ENCODE measurements around the gene CLIC4. TPM values are rescaled to one million over a fixed set of nuclear protein-coding genes. Genes with fewer than 3 reads are reported as not detected.

CLIC4 gene
- total and polyA plus RNA-seq, 9 of the 15 experiments (the other 6 are each of a cell fraction or from before 2014, with no cell fraction given), result 16.0 to 67.5 (median 38.4) TPM

- ChIA-PET POLR2A (interaction anchor here (1.1 kb wide), 1 partner anchor 9 kb away, joined by 3 read pairs; no protein-coding TSS in a partner anchor), CTCF (ENCODE audit: low intra/inter-chr PET ratio) (no interaction called here)
- BruUV-seq (replicated peaks), result no TSS peak
- intact Hi-C loops (cut with micrococcal nuclease), result no loop called here
- H3K9me1 ChIP-seq (ENCODE audit: control insufficient read depth, insufficient read depth, low read length), result no peaks in the 10 kb centered on the region
- ATAC-seq (no peak; the same call in 2 of the 3 replicates), FAIRE-seq (no peak), DNase-seq (ENCODE audit: extremely low read depth in 1 of 4, low spot score in 3 of 4) (no peak)
- no peaks in the 10 kb centered on the region for H3K79me2 ChIP-seq (ENCODE audit: control insufficient read depth, insufficient read depth, low read length)
- in situ Hi-C loops (cut with MboI), result no loop called here
- H3K9ac ChIP-seq (ENCODE audit: insufficient read depth in 1 of 2, low read depth in 2 of 2, low read length in 2 of 2), result no peak overlapping the region
- H3K36me3 ChIP-seq (ENCODE audit: control insufficient read depth, insufficient read depth, low read length), result no peaks in the 10 kb centered on the region
- peaks cover 74 to 90% of the 10 kb centered on the region in 2 experiments for H3K27me3 ChIP-seq (ENCODE audit: control insufficient read depth in 2 of 2, insufficient read depth in 2 of 2, low read length in 2 of 2)
- WGBS (ENCODE audit: insufficient coverage, low coverage, missing lambda C conversion rate), result under 1% methylated on average over 18 of the region's 18 CpGs
- peaks cover 9% of the 10 kb centered on the region; the same call in 1 of the 2 replicates for H4K20me1 ChIP-seq (replicated peaks; ENCODE audit: control insufficient read depth, insufficient read depth, low read length)
- no peak overlapping the region for H2AFZ ChIP-seq (ENCODE audit: low read depth, low read length)
- H3K4me2 ChIP-seq (ENCODE audit: insufficient read depth, low read length), result no peak overlapping the region
- H3K4me3 ChIP-seq, result no peak overlapping the region
- no peak overlapping the region for H3K27ac ChIP-seq (ENCODE audit: extremely low read depth, low read depth, low read length)
- H3K4me1 ChIP-seq (replicated peaks in 1 of 2; ENCODE audit: control insufficient read depth in 2 of 2, insufficient read depth in 2 of 2, low read length in 2 of 2), result peaks cover 0 to 3% of the 10 kb centered on the region in 2 experiments; a peak in 1 of 5 replicates
- H3K9me3 ChIP-seq (replicated peaks; ENCODE audit: control insufficient read depth, insufficient read depth, low read depth, low read length), result no peaks in the 10 kb centered on the region
- TF ChIP-seq ETS1 (conservative IDR thresholded peaks at IDR 0.05; ENCODE audit: control insufficient read depth, low read depth, low read length) (no peak), STAT6 (CRISPR knock-in tag; IDR thresholded peaks at IDR 0.05) (no peak), KAT2B (IDR thresholded peaks at IDR 0.05; ENCODE audit: low read depth, low read length) (no peak), TAF1 (IDR thresholded peaks at IDR 0.05; ENCODE audit: control insufficient read depth, extremely low read depth, insufficient read depth, low read length, severe bottlenecking) (no peak), MLLT1 (IDR thresholded peaks at IDR 0.05) (no peak), CC2D1A (IDR thresholded peaks at IDR 0.05) (no peak), EHMT2 (IDR thresholded peaks at IDR 0.05) (no peak), ZNF444 (CRISPR knock-in tag; IDR thresholded peaks at IDR 0.05) (no peak), ARID4B (CRISPR knock-in tag; IDR thresholded peaks at IDR 0.05) (no peak), TARDBP (IDR thresholded peaks at IDR 0.05) (no peak), EZH2 (IDR thresholded peaks at IDR 0.05; ENCODE audit: borderline replicate concordance, low read depth, low read length) (no peak), SREBF2 (CRISPR knock-in tag; IDR thresholded peaks at IDR 0.05) (no peak)
Measured at GRCh38 chr1:24867084-24867870, 122.0 kb downstream of the CLIC4 start.

Measured in K562 (cell line).